Epithelial cell of esophagus (primary cell): ENCODE results near the gene RBMS3.

Experiments used
- DNase-seq: peaks from one replicate; pipeline ENCODE4 v3.0.0; 2010; ENCODE audit warnings: low read depth
- H3K4me3 ChIP-seq: 2 replicates; pipeline ENCODE4 v1.5.1; 2011; ENCODE audit warnings: mild to moderate bottlenecking, low read length, control low read depth
- CTCF ChIP-seq: IDR thresholded peaks from 2 replicates; pipeline ENCODE4 v1.5.1; 2011; ENCODE audit warnings: low read depth, mild to moderate bottlenecking, low read length, control low read depth, inconsistent platforms; ENCODE audit not compliant: insufficient read depth; ENCODE audit errors: missing control alignments

Gene RBMS3

GRCh38 chr3:29338377-29338776 lies 57.5 kb downstream of the RBMS3 start:
- TF ChIP-seq CTCF, result no peak
- DNase-seq, result no peak
- no peak overlapping the region for H3K4me3 ChIP-seq

- no peak overlapping the region for H3K4me3 ChIP-seq
- no peak for TF ChIP-seq CTCF
- DNase-seq, result no peak
Observed at GRCh38 chr3:29339016-29339833, 58.4 kb downstream of the RBMS3 start.

GRCh38 chr3:29344154-29344553 lies 63.3 kb downstream of the RBMS3 start:
- DNase-seq, result no peak
- no peak overlapping the region for H3K4me3 ChIP-seq
- TF ChIP-seq CTCF, result no peak

DNA sequence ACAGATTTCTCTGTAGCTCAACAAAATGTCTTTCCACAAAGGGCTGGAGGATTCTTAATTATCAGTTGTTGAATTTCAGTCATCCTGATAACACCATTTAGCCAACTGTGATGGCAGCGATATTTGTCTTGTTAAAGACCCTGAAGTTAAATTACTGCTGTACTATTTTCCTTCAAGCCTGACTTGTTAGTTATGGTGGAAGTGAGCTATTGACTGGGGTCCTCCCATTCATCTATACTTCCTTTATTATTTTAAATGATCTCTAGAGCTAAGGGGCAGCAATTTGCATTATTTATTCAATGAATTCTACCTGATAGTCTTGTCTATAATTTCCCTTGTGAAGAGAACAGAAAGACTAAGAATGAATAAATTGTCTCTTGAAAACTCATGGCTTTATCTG lies 64.1 kb downstream of the RBMS3 start:
- H3K4me3 ChIP-seq, result no peak overlapping the region
- TF ChIP-seq CTCF, result no peak
- DNase-seq, result no peak

- H3K4me3 ChIP-seq, result no peak overlapping the region
- no peak for TF ChIP-seq CTCF
- no peak for DNase-seq
Observed at GRCh38 chr3:29345516-29346300, 64.8 kb downstream of the RBMS3 start.

- no peak overlapping the region for H3K4me3 ChIP-seq
- no peak for DNase-seq
- no peak for TF ChIP-seq CTCF
Observed at GRCh38 chr3:29346828-29347227, 66.0 kb downstream of the RBMS3 start.
